Tibial nerve (tissue), 4 donors: ENCODE data around the gene KCNT2. TPM values are rescaled to one million over a fixed set of nuclear protein-coding genes. Genes with fewer than 3 reads are reported as not detected.

Experiments used
- DNase-seq, 2 donors: peaks; one replicate each; pipeline ENCODE4 v3.0.0-alpha.2; 2019; ENCODE audit warnings: low spot score in 2 of 2
- H3K27ac ChIP-seq, 4 donors: fragments of 200-600 bp; sonication (generic) in 3 of 4; one replicate each; pipeline ENCODE4 v1.5.1; 2017 to 2019; ENCODE audit warnings: mild to moderate bottlenecking in 1 of 4
- H3K27me3 ChIP-seq, 2 donors: fragments of 200-600 bp; sonication (generic) in 1 of 2; one replicate each; pipeline versions ENCODE4 v1.5.1 to v1.6.0; 2017 to 2019
- H3K36me3 ChIP-seq, 3 donors: fragments of 200-600 bp; sonication (generic); one replicate each; pipeline ENCODE4 v1.5.1; 2018 to 2019
- H3K4me1 ChIP-seq, 4 donors: fragments of 200-600 bp; sonication (generic) in 3 of 4; one replicate each; pipeline ENCODE4 v1.5.1; 2017 to 2019
- H3K4me3 ChIP-seq, 4 donors: fragments of 200-600 bp; sonication (generic) in 3 of 4; one replicate each; pipeline ENCODE4 v1.5.1; 2017 to 2019; ENCODE audit warnings: mild to moderate bottlenecking in 1 of 4, moderate library complexity in 1 of 4
- H3K9me3 ChIP-seq, 4 donors: fragments of 200-600 bp; sonication (generic) in 3 of 4; one replicate each; pipeline ENCODE4 v1.5.1; 2017 to 2019
- CTCF ChIP-seq, 5 experiments: fragments of 200-600 bp in 3 of 5; fragments of 450-650 bp in 2 of 5; sonication (generic) in 3 of 5; IDR thresholded peaks; one replicate each; pipeline ENCODE4 v1.5.1; 2016 to 2019; ENCODE audit warnings: antibody characterized with exemption in 5 of 5, mild to moderate bottlenecking in 3 of 5, moderate library complexity in 2 of 5
- EP300 ChIP-seq, 2 donors: sonication (generic); formaldehyde crosslinking; IDR thresholded peaks; one replicate each; pipeline ENCODE4 v1.6.1; 2017; ENCODE audit warnings: antibody characterized with exemption in 2 of 2, mild to moderate bottlenecking in 1 of 2
- POLR2A ChIP-seq, 2 donors: fragments of 450-650 bp; IDR thresholded peaks; one replicate each; pipeline ENCODE4 v1.6.1; 2017; ENCODE audit warnings: antibody characterized with exemption in 2 of 2, mild to moderate bottlenecking in 2 of 2, moderate library complexity in 2 of 2
- WGBS, 2 donors: methylation state at CpG; one replicate each; pipeline ENCODE4 v1.1.5; 2018; 5-methylcytosine and 5-hydroxymethylcytosine counted together
- total RNA-seq, 4 donors: library from RNA; depleted of rRNA; stranded (reverse); fragments of >200 nt; gene quantifications; one replicate each; pipeline ENCODE4 v1.1.0, GENCODE V29; 2016

KCNT2 gene
- total RNA-seq, 4 donors from 2014 or later = 8.0 to 9.9 (median 8.6) TPM

GRCh38 chr1:196558411-196558810, 49.8 kb downstream of the KCNT2 start:
- peak overlapping the region in 1 of 4 donors; percentile 13 for H3K27ac ChIP-seq
- no peak for TF ChIP-seq POLR2A (IDR thresholded peaks at IDR 0.05)
- TF ChIP-seq EP300 (IDR thresholded peaks at IDR 0.05) = peak in 1 of 2 donors; percentile 34
- WGBS, 2 donors = 12 to 19% methylated on average over 2 of the region's 2 CpGs

DNA sequence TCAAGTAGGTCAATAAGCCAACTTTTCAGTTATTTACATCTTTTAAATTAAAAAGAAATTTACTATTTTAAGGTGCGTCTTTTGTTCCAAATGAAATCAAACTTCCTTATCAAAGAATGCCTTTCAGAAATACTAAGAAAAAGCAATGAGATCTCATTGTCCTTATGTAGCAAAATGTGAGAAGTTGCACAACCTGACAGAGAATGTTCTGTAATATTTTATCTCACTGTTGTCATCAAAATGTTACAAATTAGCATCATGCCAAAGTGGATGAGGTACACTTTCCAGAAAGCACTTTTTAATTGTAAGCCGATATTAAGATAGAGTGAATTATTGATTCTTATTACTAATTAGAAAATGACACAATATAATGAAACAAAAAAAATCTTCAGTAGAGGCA, 50.4 kb downstream of the KCNT2 start:
- Histone ChIP-seq H3K27ac (peak overlapping the region in 1 of 4 donors; percentile 13), H3K4me1 (peaks cover 0 to 9% (median 0%) of the 10 kb centered on the region in 4 donors), H3K4me3 (peak overlapping the region in 2 of 4 donors; percentile 16 to 37), H3K36me3 (no peaks in the 10 kb centered on the region), H3K27me3 (no peaks in the 10 kb centered on the region), H3K9me3 (peaks cover 0 to 3% (median 1%) of the 10 kb centered on the region in 4 donors)
- 69 to 75% methylated on average over 2 of the region's 2 CpGs for WGBS, 2 donors
- DNase-seq = no peak
- TF ChIP-seq POLR2A (IDR thresholded peaks at IDR 0.05) (no peak), CTCF (IDR thresholded peaks at IDR 0.05) (no peak), EP300 (IDR thresholded peaks at IDR 0.05) (no peak)

More at GRCh38 chr1:196558411-196558810, 49.8 kb downstream of the KCNT2 start:
- H3K9me3 ChIP-seq = peaks cover 0 to 7% (median 2%) of the 10 kb centered on the region in 4 donors
- peak overlapping the region in 2 of 4 donors; percentile 16 to 37 for H3K4me3 ChIP-seq
- no peaks in the 10 kb centered on the region for H3K27me3 ChIP-seq
- peak in 1 of 2 donors; percentile 36 for DNase-seq
- no peaks in the 10 kb centered on the region for H3K36me3 ChIP-seq
- peaks cover 0 to 9% (median 0%) of the 10 kb centered on the region in 4 donors for H3K4me1 ChIP-seq

DNA sequence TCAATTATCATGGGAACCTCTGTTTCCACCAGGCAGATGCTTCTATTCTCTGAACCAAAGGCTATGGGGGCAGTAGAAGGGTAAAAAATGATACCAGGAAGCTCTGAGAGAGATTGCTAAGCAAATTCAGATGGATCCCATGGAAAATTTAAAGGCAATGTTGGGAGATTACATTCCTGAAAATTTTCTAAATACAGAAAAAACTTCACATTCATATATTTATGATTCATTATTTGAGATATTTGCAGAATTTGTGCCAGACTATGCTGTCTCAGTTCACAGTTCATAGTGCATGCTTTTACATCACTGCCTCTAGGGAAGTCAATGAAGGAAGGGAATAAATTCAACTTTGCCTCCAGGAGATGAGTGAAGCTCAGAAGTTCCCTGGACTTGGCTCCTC, 57.5 kb downstream of the KCNT2 start:
- no peaks in the 10 kb centered on the region for H3K27me3 ChIP-seq
- no peak for TF ChIP-seq CTCF (IDR thresholded peaks at IDR 0.05)
- no peak for TF ChIP-seq POLR2A (IDR thresholded peaks at IDR 0.05)
- TF ChIP-seq EP300 (IDR thresholded peaks at IDR 0.05) = no peak
- H3K4me1 ChIP-seq = no peaks in the 10 kb centered on the region
- no peaks in the 10 kb centered on the region for H3K36me3 ChIP-seq
- H3K27ac ChIP-seq = no peak overlapping the region
- no peak for DNase-seq
- no peak overlapping the region for H3K4me3 ChIP-seq
- peaks cover 0 to under 1% (median 0%) of the 10 kb centered on the region in 4 donors for H3K9me3 ChIP-seq

DNA sequence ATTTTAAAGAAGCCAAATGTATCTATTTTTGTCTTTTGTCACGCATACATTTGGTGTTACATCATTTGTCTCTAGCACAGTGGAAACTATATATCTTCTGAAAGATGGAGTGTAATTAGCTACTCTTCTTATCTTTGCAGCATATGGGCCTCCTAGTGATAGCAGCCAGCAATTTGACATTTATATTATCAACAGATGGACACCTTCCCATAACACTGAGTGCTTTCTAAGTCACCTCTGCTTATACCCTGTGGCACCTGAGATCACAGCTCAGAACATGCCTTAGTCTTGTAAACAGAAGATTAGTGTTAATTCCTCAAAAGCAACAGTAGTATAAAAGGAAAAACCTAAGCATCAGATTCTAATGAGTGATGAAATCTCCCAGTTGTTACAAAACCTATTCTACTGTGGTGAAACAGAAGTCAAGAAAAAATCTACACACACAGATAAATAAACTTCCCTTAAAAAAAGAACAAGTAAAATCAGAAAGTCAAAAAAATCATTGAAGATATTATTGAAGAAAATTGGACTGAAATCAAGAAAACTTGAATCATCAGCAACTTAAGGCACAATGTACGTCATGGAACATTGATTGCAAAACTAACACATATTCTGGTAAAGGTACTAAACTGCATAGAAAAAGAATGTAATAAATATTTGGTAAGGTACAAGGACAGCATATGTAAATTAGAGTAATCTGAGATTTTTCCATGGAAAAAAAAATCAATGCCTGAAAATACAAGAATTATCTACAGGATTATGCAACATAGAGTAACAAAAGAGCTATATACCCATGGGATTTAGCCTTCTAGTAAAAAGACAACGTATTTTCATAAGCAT, 61.7 kb downstream of the KCNT2 start:
- WGBS, 2 donors = 78 to 88% methylated on average over 3 of the region's 3 CpGs
- Histone ChIP-seq H3K4me1 (no peaks in the 10 kb centered on the region), H3K27ac (no peak overlapping the region), H3K9me3 (no peaks in the 10 kb centered on the region), H3K27me3 (no peaks in the 10 kb centered on the region), H3K36me3 (no peaks in the 10 kb centered on the region), H3K4me3 (no peak overlapping the region)
- TF ChIP-seq CTCF (IDR thresholded peaks at IDR 0.05) (no peak), POLR2A (IDR thresholded peaks at IDR 0.05) (no peak), EP300 (IDR thresholded peaks at IDR 0.05) (no peak)
- no peak for DNase-seq

DNA sequence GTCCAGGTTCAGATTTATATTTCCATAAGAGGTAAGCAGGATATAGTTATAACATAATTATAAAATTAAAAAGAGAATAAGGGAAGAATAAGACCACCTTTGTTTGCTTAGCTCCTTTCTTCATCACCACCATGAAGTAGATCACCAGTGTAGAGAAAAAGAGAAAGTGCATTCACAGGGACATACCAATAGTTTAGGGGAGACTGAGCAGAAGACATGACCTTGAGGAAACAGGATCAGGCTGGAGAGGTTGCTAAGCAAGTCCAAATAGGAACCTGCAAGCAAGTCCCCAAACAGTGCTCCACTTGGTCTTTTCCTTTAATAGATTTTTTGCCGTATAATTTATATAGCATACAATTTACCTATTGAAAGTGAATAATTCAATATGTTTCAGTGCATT, 63.0 kb downstream of the KCNT2 start:
- no peaks in the 10 kb centered on the region for H3K36me3 ChIP-seq
- H3K4me1 ChIP-seq = no peaks in the 10 kb centered on the region
- no peaks in the 10 kb centered on the region for H3K9me3 ChIP-seq
- no peak overlapping the region for H3K4me3 ChIP-seq
- H3K27me3 ChIP-seq = no peaks in the 10 kb centered on the region
- WGBS, 2 donors = 83% methylated on average over 1 of the region's 1 CpG
- H3K27ac ChIP-seq = no peak overlapping the region
- no peak for DNase-seq
- TF ChIP-seq CTCF (IDR thresholded peaks at IDR 0.05) = no peak
- no peak for TF ChIP-seq POLR2A (IDR thresholded peaks at IDR 0.05)
- no peak for TF ChIP-seq EP300 (IDR thresholded peaks at IDR 0.05)
